SK-N-SH (cell line): ENCODE results near the gene FAM163A. TPM values are rescaled to one million over a fixed set of nuclear protein-coding genes. Genes with fewer than 3 reads are reported as not detected.

Experiments used
- CTCF ChIA-PET: fragments of 300-600, 350-600 bp; formaldehyde crosslinking; extraction: SDS; loops from one replicate; lab custom pipeline; 2021; lab: Yijun Ruan, JAX
- POLR2A ChIA-PET: fragments of 350-600 bp; sonication (Branson Sonifier 250); formaldehyde crosslinking; extraction: SDS; loops from one replicate; lab custom pipeline; 2020; ENCODE audit warnings: antibody characterized with exemption, inconsistent platforms; lab: Yijun Ruan, JAX
- DNase-seq: peaks from one replicate; pipeline ENCODE4 v3.0.0; 2012
- H2AFZ ChIP-seq: fragments of 200-600 bp; sonication (generic); 2 replicates; pipeline ENCODE4 v1.8.1; 2016; ENCODE audit warnings: antibody characterized with exemption, mild to moderate bottlenecking, low read depth
- H3F3A ChIP-seq: fragments of 200-600 bp; sonication (generic); replicated peaks from 2 replicates; pipeline ENCODE3; 2016; ENCODE audit warnings: antibody characterized with exemption, mild to moderate bottlenecking; ENCODE audit not compliant: insufficient read depth
- H3K27ac ChIP-seq, 2 experiments: fragments of 200-500 bp in 1 of 2; fragments of 200-600 bp in 1 of 2; sonication (Bioruptor generic) in 1 of 2; sonication (generic), shearing (Covaris generic) in 1 of 2; 2 replicates each; pipeline versions ENCODE4 v1.5.1 to v1.6.1; 2014 to 2016; ENCODE audit warnings: low read depth in 2 of 2, inconsistent platforms in 1 of 2, low read length in 1 of 2, mild to moderate bottlenecking in 1 of 2, mixed read lengths in 1 of 2
- H3K27me3 ChIP-seq: fragments of 200-600 bp; sonication (generic), shearing (Covaris generic); 2 replicates; pipeline ENCODE4 v1.6.1; 2016; ENCODE audit warnings: mixed run types; ENCODE audit not compliant: insufficient read depth
- H3K36me3 ChIP-seq, 2 experiments: fragments of 200-500 bp in 1 of 2; fragments of 200-600 bp in 1 of 2; sonication (Bioruptor generic) in 1 of 2; sonication (generic) in 1 of 2; replicated peaks in 1 of 2; 2 replicates each; pipeline versions ENCODE3 to v1.5.1; 2014 to 2016; ENCODE audit warnings: low read length in 1 of 2, mild to moderate bottlenecking in 1 of 2; ENCODE audit not compliant: insufficient read depth in 2 of 2, control insufficient read depth in 1 of 2
- H3K4me1 ChIP-seq, 2 experiments: fragments of 200-500 bp in 1 of 2; fragments of 200-600 bp in 1 of 2; sonication (Bioruptor generic) in 1 of 2; sonication (generic), shearing (Covaris generic) in 1 of 2; 2 replicates each; pipeline versions ENCODE4 v1.5.1 to v1.6.1; 2014 to 2016; ENCODE audit warnings: low read depth in 1 of 2, low read length in 1 of 2, mixed run types in 1 of 2; ENCODE audit not compliant: insufficient read depth in 2 of 2, control insufficient read depth in 1 of 2
- H3K4me2 ChIP-seq: fragments of 200-600 bp; sonication (generic), shearing (Covaris generic); 2 replicates; pipeline ENCODE4 v1.6.1; 2017; ENCODE audit warnings: mixed run types
- H3K4me3 ChIP-seq, 2 experiments: fragments of 200-500 bp in 1 of 2; fragments of 200-600 bp in 1 of 2; sonication (Bioruptor generic) in 1 of 2; sonication (generic), shearing (Covaris generic) in 1 of 2; 2 replicates each; pipeline versions ENCODE4 v1.5.1 to v1.8.1; 2014 to 2016; ENCODE audit warnings: low read depth in 2 of 2, inconsistent platforms in 1 of 2, low read length in 1 of 2, mild to moderate bottlenecking in 1 of 2, mixed read lengths in 1 of 2, moderate library complexity in 1 of 2
- H3K79me2 ChIP-seq: fragments of 200-600 bp; sonication (generic); 2 replicates; pipeline ENCODE4 v1.8.1; 2017; ENCODE audit warnings: mild to moderate bottlenecking; ENCODE audit not compliant: insufficient read depth
- H3K9ac ChIP-seq: fragments of 200-600 bp; sonication (generic); 2 replicates; pipeline ENCODE4 v1.6.1; 2017; ENCODE audit warnings: mixed run types
- H3K9me2 ChIP-seq: fragments of 200-600 bp; sonication (generic); 2 replicates; pipeline ENCODE4 v1.6.1; 2017; ENCODE audit warnings: mixed run types
- H3K9me3 ChIP-seq: fragments of 200-600 bp; sonication (generic); 2 replicates; pipeline ENCODE4 v1.6.1; 2017; ENCODE audit warnings: mixed run types, mild to moderate bottlenecking, moderate library complexity
- H4K20me1 ChIP-seq: fragments of 200-600 bp; sonication (generic); 2 replicates; pipeline ENCODE4 v1.6.1; 2017; ENCODE audit warnings: mild to moderate bottlenecking, mixed run types; ENCODE audit not compliant: insufficient read depth
- CTCF ChIP-seq: fragments of 200-600 bp; sonication (generic); IDR thresholded peaks from 2 replicates; pipeline ENCODE4 v1.6.1; 2017; ENCODE audit warnings: antibody characterized with exemption, mild to moderate bottlenecking, moderate library complexity
- ELF1 ChIP-seq: IDR thresholded peaks from 2 replicates; pipeline ENCODE4 v1.4.0; 2012
- GATA2 ChIP-seq: sonication (generic); formaldehyde crosslinking; IDR thresholded peaks from 2 replicates; pipeline ENCODE4 v1.5.0; 2020; ENCODE audit warnings: mild to moderate bottlenecking, missing genetic modification reagents
- IRF3 ChIP-seq: fragments of 150-350 bp; IDR thresholded peaks from 2 replicates; pipeline ENCODE4 v1.6.1; 2016; ENCODE audit warnings: mild to moderate bottlenecking, low read depth, low read length
- NFIC ChIP-seq: IDR thresholded peaks from 2 replicates; pipeline ENCODE4 v1.4.0; 2012; ENCODE audit warnings: borderline replicate concordance
- NRF1 ChIP-seq: IDR thresholded peaks from 2 replicates; pipeline ENCODE4 v1.6.1; 2012; ENCODE audit warnings: low read depth, mild to moderate bottlenecking, low read length
- RAD21 ChIP-seq: IDR thresholded peaks from 2 replicates; pipeline ENCODE4 v1.6.1; 2012; ENCODE audit warnings: mild to moderate bottlenecking, low read length
- RCOR1 ChIP-seq: fragments of 150-350 bp; IDR thresholded peaks from 2 replicates; pipeline ENCODE4 v1.6.1; 2017; ENCODE audit warnings: antibody characterized with exemption, low read length
- SIN3A ChIP-seq: IDR thresholded peaks from 2 replicates; pipeline ENCODE4 v1.6.1; 2012; ENCODE audit warnings: low read depth, mild to moderate bottlenecking, low read length, moderate library complexity, borderline replicate concordance
- SMC3 ChIP-seq: IDR thresholded peaks from 2 replicates; pipeline ENCODE4 v1.6.1; 2012; ENCODE audit warnings: low read depth, low read length, improper control_type of control experiment
- TEAD4 ChIP-seq: IDR thresholded peaks from 2 replicates; pipeline ENCODE4 v1.4.0; 2012; ENCODE audit warnings: mild to moderate bottlenecking, borderline replicate concordance; ENCODE audit not compliant: insufficient read depth
- YY1 ChIP-seq: IDR thresholded peaks from 2 replicates; pipeline ENCODE4 v1.4.0; 2012; ENCODE audit warnings: low read depth, mild to moderate bottlenecking
- WGBS: methylation state at CpG from one replicate; pipeline ENCODE4 v1.1.6; 2017; ENCODE audit warnings: low lambda C conversion rate; 5-methylcytosine and 5-hydroxymethylcytosine counted together
- polyA plus RNA-seq, 3 experiments: library from polyadenylated mRNA; depleted of rRNA; stranded (reverse); fragments of >200 nt; gene quantifications; 2 replicates each; pipeline ENCODE4 v1.2.3, GENCODE V29; 2012

Gene FAM163A
- polyA plus RNA-seq, 1 of the 3 experiments (the other 2 are of a cell fraction): 0.43 TPM

- Histone ChIP-seq H2AFZ (no peak overlapping the region), H3K4me1 (peaks cover 0 to 23% of the 10 kb centered on the region in 2 experiments; a peak in 2 of 4 replicates), H3K9me2 (no peaks in the 10 kb centered on the region), H3K4me3 (no peak overlapping the region; a peak in 1 of 4 replicates), H4K20me1 (no peaks in the 10 kb centered on the region), H3F3A (no peaks in the 10 kb centered on the region), H3K9me3 (no peaks in the 10 kb centered on the region), H3K27me3 (no peaks in the 10 kb centered on the region), H3K27ac (peak overlapping the region in 1 of 2 experiments; percentile 39; a peak in 1 of 4 replicates), H3K9ac (no peak overlapping the region), H3K36me3 (no peaks in the 10 kb centered on the region), H3K4me2 (no peak overlapping the region), H3K79me2 (no peaks in the 10 kb centered on the region)
- TF ChIP-seq RCOR1 (no peak), TEAD4 (no peak), RAD21 (peak; percentile 99), ELF1 (no peak), CTCF (peak; percentile 96), SMC3 (peak; percentile 86)
- POLR2A ChIA-PET: interaction anchor here (0.7 to 2.3 kb wide), 8 partner anchors 36 to 113 kb away, joined by 3 to 14 read pairs (median 4); no protein-coding TSS in a partner anchor
- 0% methylated on average over 3 of the region's 3 CpGs for WGBS
- CTCF ChIA-PET: interaction anchor here (0.6 to 16.1 kb wide), 64 partner anchors 8 to 719 kb away, joined by 3 to 862 read pairs (median 5); partner anchors contain the start of gene FAM163A
- peak; percentile 56 for DNase-seq
These were observed 36.7 kb upstream of the FAM163A start for GRCh38 chr1:179706339-179706941.

- no peaks in the 10 kb centered on the region for H4K20me1 ChIP-seq
These were observed 35.7 kb upstream of the FAM163A start for GRCh38 chr1:179707406-179707805.

More at GRCh38 chr1:179707406-179707805, 35.7 kb upstream of the FAM163A start:
- POLR2A ChIA-PET: interaction anchor here (2.3 kb wide), 1 partner anchor 103 kb away, joined by 11 read pairs; no protein-coding TSS in a partner anchor
- H3K4me2 ChIP-seq: no peak overlapping the region
- TF ChIP-seq YY1: no peak
- no peak for TF ChIP-seq NFIC
- TF ChIP-seq GATA2: no peak
- no peak for TF ChIP-seq IRF3
- TF ChIP-seq NRF1: no peak
- TF ChIP-seq SIN3A: no peak
- TF ChIP-seq, all 33 proteins: peak for 0
- no peaks in the 10 kb centered on the region for H3K79me2 ChIP-seq
- no peaks in the 10 kb centered on the region for H3F3A ChIP-seq
- no peak overlapping the region for H3K9ac ChIP-seq
- no peak overlapping the region for H2AFZ ChIP-seq
- no peaks in the 10 kb centered on the region for H3K27me3 ChIP-seq
- CTCF ChIA-PET: interaction anchor here (1.8 to 16.1 kb wide), 9 partner anchors 17 to 472 kb away, joined by 7 to 862 read pairs (median 10); no protein-coding TSS in a partner anchor
- H3K27ac ChIP-seq: peak overlapping the region in 1 of 2 experiments; percentile 43; a peak in 1 of 4 replicates
- no peaks in the 10 kb centered on the region for H3K9me2 ChIP-seq
- H3K4me3 ChIP-seq: no peak overlapping the region
- H3K36me3 ChIP-seq: no peaks in the 10 kb centered on the region
- peaks cover 0 to 23% of the 10 kb centered on the region in 2 experiments; a peak in 2 of 4 replicates for H3K4me1 ChIP-seq
- H3K9me3 ChIP-seq: no peaks in the 10 kb centered on the region
- WGBS: 19% methylated on average over 2 of the region's 2 CpGs
- no peak for DNase-seq
